Colonic mucosa (tissue), 4 donors: ENCODE results near the gene CWC27. TPM values are rescaled to one million over a fixed set of nuclear protein-coding genes. Genes with fewer than 3 reads are reported as not detected.

Experiments used
- DNase-seq: peaks from one replicate; pipeline ENCODE4 v3.0.0-alpha.2; 2020
- H3K27ac ChIP-seq: fragments of 200-600 bp; one replicate; pipeline ENCODE4 v1.8.0; 2021
- H3K27me3 ChIP-seq: fragments of 200-600 bp; one replicate; pipeline ENCODE4 v1.8.0; 2021
- H3K36me3 ChIP-seq: fragments of 200-600 bp; one replicate; pipeline ENCODE4 v1.8.0; 2021
- H3K4me1 ChIP-seq: fragments of 200-600 bp; one replicate; pipeline ENCODE4 v1.8.0; 2021; ENCODE audit warnings: mild to moderate bottlenecking
- H3K4me3 ChIP-seq: fragments of 200-600 bp; one replicate; pipeline ENCODE4 v1.8.0; 2021
- H3K9ac ChIP-seq, 2 donors: one replicate each; pipeline ENCODE4 v1.7.0; 2013; ENCODE audit warnings: control low read depth in 2 of 2, low read depth in 2 of 2, low read length in 2 of 2
- H3K9me3 ChIP-seq: fragments of 200-600 bp; one replicate; pipeline ENCODE4 v1.8.0; 2021
- intact Hi-C: fragments of 100-400 bp; cut with DNase I; formaldehyde crosslinking; loops from one replicate; pipeline ENCODE4 v1.14.1; 2022
- total RNA-seq, 2 donors: library from RNA; stranded (reverse); fragmentation: NEBNext Ultra II Directional in 1 of 2; extraction: Animal tissue kit (Norgen Biotek cat#: 25700) in 1 of 2; gene quantifications; one replicate each; pipeline ENCODE4 v1.2.1, GENCODE V29; 2021
- TF ChIP-seq, protein P1 (sequence below): fragments of 200-600 bp; IDR thresholded peaks from one replicate; pipeline ENCODE4 v1.8.0; 2022; ENCODE audit warnings: antibody characterized with exemption, mild to moderate bottlenecking
- donor health status: healthy.
- donor health status: DM: no; HTN: no; CAD: no.
- donor health status: DM: no; HTN: no; CAD: no.

Gene CWC27
- total RNA-seq, 2 donors from 2014 or later: 18.3 to 22.6 TPM

DNA sequence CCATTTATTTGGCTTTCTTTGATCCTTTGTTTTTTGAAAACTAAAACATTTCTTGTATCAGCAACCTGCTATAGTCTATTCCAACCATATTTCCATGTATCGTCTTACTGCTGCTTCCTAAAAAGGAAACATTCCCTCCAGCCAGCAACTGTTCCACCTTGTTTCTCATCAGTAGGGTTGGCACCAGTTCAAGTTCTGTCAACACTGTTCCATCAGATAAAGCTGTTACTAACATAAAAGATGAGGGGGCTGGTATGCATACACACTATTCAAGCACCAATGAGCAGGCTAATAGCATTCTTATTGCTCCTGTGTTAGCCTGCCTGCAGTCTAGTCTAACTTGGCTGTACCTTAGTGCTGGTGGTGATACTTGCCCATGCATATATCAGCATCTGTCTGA, 178.3 kb downstream of the CWC27 start:
- no peaks in the 10 kb centered on the region for H3K27me3 ChIP-seq
- H3K36me3 ChIP-seq: no peaks in the 10 kb centered on the region
- no peak for DNase-seq
- H3K9ac ChIP-seq: no peak overlapping the region
- H3K9me3 ChIP-seq: no peaks in the 10 kb centered on the region
- intact Hi-C loops: no loop called here
- no peak overlapping the region for H3K27ac ChIP-seq
- no peak overlapping the region for H3K4me3 ChIP-seq
- no peaks in the 10 kb centered on the region for H3K4me1 ChIP-seq
- TF ChIP-seq, protein P1, sequence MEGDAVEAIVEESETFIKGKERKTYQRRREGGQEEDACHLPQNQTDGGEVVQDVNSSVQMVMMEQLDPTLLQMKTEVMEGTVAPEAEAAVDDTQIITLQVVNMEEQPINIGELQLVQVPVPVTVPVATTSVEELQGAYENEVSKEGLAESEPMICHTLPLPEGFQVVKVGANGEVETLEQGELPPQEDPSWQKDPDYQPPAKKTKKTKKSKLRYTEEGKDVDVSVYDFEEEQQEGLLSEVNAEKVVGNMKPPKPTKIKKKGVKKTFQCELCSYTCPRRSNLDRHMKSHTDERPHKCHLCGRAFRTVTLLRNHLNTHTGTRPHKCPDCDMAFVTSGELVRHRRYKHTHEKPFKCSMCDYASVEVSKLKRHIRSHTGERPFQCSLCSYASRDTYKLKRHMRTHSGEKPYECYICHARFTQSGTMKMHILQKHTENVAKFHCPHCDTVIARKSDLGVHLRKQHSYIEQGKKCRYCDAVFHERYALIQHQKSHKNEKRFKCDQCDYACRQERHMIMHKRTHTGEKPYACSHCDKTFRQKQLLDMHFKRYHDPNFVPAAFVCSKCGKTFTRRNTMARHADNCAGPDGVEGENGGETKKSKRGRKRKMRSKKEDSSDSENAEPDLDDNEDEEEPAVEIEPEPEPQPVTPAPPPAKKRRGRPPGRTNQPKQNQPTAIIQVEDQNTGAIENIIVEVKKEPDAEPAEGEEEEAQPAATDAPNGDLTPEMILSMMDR: no peak

DNA sequence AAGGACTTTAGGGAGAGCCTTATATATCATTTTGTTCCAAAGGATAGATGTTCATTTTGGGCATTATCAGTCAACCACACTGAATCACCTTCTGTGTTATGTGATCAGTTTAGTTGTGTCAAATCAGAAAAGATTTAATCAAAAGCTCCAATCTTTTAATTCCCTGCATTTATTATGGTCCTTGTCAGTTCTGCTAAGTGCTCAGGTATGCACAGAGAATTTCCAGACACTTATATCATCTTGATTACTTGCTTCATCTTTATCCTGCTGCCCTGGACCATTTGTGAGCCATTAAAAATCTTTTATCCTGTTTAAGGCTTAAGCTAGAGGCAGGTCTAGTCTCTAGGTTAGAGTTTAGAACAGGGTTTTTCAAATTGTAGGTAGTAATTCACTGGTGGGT, 179.1 kb downstream of the CWC27 start:
- Histone ChIP-seq H3K27me3 (no peaks in the 10 kb centered on the region), H3K4me3 (no peak overlapping the region), H3K27ac (no peak overlapping the region), H3K9me3 (no peaks in the 10 kb centered on the region), H3K9ac (no peak overlapping the region), H3K4me1 (no peaks in the 10 kb centered on the region), H3K36me3 (no peaks in the 10 kb centered on the region)
- intact Hi-C loops: no loop called here
- TF ChIP-seq, protein P1: no peak
- no peak for DNase-seq

DNA sequence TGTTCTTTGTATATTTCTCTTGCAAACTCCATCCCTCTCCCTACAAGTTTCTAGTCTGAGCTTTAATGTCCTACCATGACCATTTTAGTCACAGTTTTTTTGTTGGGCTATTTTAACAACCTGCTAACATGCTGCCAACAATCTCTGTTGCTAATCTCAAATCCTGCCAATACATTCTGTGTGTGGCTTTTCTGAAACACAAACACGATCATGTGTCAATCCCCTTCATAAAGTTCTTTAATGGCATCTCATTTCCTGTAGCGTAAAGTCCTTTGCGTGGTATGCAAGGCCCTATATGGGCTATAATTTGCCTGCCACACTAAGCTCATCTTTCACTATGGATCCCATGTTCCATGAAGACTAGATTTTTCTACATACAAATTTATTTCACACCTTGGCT, 180.6 kb downstream of the CWC27 start:
- H3K9ac ChIP-seq: no peak overlapping the region
- H3K27me3 ChIP-seq: no peaks in the 10 kb centered on the region
- no peak overlapping the region for H3K4me3 ChIP-seq
- no peaks in the 10 kb centered on the region for H3K4me1 ChIP-seq
- no peak overlapping the region for H3K27ac ChIP-seq
- TF ChIP-seq, protein P1: no peak
- intact Hi-C loops: no loop called here
- no peaks in the 10 kb centered on the region for H3K9me3 ChIP-seq
- DNase-seq: no peak
- no peaks in the 10 kb centered on the region for H3K36me3 ChIP-seq

DNA sequence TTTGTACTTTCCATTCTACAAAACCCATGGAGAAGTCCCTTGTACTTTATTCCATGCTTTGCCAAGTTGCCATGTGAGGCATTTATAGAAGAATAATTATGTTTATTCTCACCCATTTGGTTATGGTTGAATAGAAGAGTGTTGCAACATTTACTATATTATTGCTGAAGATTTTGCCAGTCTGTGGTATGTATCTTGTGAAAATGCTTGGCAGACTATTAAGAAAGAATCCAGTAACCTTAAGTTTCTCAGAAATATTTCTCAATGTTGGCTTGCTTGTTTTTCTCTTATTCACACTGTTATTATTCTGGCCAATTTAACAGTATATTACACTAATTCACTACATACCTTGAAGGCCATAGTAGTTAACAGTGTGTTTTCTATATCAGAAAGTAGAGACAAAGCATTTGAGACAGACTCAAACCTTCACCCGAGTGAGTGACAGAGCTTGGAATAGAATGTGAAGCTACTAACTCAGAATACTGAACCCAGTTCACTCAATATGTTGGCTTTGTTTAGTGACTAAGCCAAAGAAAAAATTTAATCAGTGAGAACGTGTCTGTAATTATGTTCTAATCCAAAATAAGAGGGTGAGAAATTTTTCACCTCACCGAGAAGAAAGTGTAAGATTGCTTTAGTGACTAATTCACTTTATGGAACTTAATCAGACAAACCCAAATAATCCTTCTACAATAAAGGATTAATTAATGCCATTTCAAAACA, 184.4 kb downstream of the CWC27 start:
- DNase-seq: no peak
- Histone ChIP-seq H3K36me3 (no peaks in the 10 kb centered on the region), H3K4me3 (no peak overlapping the region), H3K9me3 (no peaks in the 10 kb centered on the region), H3K27ac (no peak overlapping the region), H3K4me1 (no peaks in the 10 kb centered on the region), H3K27me3 (no peaks in the 10 kb centered on the region), H3K9ac (no peak overlapping the region)
- intact Hi-C loops: no loop called here
- TF ChIP-seq, protein P1: no peak

DNA sequence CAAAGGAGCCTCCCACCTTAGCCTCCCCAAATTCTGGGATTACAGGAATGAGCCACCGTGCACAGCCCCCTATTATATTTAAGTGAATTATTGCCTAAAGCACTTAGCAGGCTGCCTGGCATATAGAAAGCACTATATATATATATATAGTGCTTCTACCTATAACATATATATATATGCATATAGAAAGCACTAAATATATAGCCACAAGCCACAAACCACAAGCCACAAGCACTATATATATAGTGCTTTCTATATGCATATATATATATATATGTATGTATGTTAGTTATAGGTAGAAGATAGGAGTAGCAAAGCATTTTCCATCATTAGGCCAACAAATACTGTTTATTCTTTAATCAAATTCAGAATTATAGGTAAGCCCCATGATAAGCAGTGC, 185.8 kb downstream of the CWC27 start:
- no peaks in the 10 kb centered on the region for H3K27me3 ChIP-seq
- H3K36me3 ChIP-seq: no peaks in the 10 kb centered on the region
- intact Hi-C loops: no loop called here
- no peak for DNase-seq
- no peaks in the 10 kb centered on the region for H3K4me1 ChIP-seq
- no peak overlapping the region for H3K27ac ChIP-seq
- no peaks in the 10 kb centered on the region for H3K9me3 ChIP-seq
- TF ChIP-seq, protein P1: no peak
- H3K9ac ChIP-seq: no peak overlapping the region
- no peak overlapping the region for H3K4me3 ChIP-seq
